Measurements from ENCODE around the gene PDE4D.

PDE4D gene

DNA sequence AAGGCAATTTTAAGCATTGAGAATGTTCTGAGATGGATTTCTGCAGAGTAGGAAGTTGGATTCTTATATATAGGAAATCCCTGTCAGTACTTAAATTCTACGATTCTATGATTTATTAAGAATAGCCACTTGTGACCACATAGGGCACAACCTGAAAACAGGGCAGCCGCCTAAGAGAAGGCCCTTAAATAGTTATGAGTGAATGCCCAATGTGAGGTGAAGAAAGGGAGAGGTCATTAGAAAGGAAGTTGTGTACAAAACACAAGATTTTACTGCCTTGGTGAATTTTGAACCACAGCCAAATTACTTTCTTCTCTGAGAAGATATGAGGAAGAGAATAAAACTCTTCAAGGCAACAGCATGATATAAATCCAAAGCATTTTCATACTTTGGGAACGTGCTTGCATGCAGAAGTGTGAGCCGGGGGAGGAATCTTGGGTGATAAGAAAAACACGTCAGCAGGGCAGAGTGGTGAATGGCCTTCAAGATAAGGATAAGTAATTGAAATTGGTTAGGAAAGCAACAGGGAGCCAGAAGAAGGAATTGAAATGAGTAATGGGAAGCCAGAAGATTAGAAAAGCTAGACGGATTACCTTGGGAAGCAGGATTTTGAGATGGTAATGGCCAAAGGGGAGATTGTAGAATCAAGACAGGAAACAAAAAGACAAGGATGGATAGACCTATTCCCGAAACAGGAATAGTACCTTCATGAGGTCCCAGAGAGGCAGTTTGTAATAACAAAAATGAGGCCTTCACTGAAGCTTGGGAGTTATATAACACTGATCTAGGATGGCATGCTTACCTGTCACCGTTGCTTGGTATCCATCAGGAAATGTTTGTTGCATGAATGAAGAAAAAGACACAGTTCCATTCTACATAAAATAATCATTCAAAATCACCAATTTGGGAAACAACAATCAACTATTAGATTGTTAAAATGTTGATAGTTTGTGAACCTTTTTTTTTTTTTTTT lies 244.3 kb downstream of the PDE4D start:
- DNase-seq, result no peak

DNA sequence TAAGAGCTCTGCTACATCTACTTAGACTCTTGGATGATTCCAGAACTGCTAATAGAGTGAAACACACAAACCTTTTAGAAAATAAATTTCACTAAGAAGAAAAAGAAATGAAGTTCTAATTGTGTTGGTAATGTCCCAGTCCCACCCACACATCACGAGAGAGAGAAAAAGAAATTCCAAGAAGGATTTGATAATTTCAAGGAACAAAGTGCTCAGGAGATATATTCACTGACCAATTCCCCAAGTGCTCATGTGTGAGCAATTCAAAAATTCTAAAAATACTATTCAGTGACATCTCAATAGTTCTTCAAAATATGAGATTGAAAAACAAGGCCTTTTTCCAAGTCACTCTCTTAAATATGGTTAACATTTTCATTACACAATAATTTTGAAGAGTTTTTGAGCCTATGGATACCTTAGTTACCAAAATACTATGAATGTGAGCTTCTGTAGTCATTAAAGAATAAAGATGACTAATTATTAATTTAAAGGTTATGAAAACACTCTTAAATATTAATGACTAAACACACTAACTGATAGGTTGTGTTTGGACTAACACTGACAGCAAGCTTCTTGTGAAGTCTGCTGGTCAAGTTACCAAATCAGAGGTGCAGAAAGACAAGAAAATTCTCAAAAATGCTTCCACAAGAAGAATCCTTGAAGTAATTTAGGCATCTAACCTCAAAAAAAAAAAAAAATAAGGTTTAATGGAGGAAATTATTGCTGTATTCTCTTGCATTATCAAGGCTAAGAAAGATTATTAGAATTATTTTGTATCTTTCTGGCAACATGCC lies 245.3 kb downstream of the PDE4D start:
- DNase-seq, result no peak

DNA sequence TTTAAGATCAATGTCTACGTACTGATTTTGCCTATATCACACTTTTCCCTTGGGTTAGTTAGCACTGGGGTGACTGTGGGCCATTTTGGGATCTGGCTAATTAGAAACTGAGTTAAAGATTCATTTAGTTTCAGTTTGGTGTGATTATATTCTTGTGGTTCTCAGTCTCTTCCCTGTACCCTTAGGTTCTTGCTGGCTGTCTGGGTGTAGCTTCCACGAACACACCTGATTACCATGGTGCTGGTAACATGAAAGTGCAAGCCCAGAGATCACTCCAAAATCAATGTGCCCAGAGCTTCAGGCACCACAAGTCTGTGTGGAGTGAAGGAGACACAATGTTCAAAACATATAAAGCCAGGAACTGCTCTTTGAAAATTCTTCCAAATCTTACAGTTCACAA lies 248.1 kb downstream of the PDE4D start:
- no peak for DNase-seq

DNA sequence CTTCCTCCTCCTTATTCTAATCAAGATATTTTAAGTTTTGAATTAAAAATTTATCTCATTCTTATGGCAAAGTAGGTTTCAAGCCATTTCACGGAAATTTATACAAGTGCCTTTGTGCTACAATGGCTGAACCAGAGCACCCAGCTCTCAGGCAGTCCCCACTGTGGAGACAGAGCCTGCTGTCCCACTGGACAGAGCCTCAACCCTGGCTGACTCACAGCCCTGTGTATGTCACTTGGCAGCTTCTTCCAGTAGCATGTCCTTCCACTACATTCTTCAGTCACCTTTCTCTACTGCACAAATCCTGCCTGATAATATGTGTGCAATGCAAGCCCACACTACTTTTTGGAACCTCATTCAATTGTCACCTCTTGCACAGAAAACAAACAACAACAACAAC lies 253.1 kb downstream of the PDE4D start:
- DNase-seq, result no peak

DNA sequence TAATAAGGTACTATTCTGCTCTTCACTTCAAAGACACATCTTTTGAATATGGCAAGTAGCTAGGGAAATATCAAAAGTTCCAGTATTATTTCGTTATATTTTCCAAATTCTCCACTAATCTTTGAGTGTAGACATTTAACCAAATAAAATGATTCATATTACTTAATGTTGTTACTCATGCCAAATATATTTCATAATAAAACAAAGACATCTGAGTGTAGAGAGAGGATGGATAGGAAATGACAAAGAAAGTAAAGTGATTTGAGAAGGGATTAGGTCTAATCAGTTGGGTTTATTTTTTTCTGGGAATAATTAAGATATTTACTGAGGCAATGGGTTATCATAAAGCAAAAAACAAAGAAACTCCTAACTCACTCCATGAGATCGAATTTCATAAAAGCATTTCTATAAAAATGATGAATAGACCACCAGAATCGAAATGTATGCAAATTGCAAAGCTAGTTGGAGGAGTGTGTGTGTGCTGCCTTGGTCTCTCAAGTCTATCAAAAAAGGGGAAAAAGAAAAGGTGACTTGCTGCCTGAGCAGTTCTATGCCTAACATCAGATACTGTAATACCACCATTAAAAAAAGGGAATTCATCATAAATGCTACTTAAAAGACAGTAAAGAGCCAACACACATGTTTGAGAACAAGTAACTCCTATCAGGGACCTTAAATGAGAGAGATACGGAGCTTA lies 255.5 kb downstream of the PDE4D start:
- no peak for DNase-seq

DNA sequence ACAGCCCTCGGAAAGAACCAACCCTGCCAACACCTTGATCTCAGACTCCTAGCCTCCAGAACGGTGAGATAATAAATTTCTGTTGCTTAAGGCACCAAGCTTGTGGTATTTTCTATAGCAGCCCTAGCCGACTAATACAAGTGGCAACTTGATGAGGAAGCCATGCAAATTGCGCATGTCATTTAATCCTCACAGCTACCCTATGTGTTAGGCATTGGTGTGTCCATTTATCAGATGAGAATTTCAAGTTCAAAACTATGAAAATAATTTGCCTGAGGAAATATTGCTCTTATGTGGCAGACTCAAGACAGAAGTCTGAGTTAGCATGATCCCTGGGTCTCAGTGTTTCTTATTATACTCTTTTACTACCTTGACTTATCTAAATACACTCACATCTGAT lies 264.0 kb downstream of the PDE4D start:
- DNase-seq, result no peak

DNA sequence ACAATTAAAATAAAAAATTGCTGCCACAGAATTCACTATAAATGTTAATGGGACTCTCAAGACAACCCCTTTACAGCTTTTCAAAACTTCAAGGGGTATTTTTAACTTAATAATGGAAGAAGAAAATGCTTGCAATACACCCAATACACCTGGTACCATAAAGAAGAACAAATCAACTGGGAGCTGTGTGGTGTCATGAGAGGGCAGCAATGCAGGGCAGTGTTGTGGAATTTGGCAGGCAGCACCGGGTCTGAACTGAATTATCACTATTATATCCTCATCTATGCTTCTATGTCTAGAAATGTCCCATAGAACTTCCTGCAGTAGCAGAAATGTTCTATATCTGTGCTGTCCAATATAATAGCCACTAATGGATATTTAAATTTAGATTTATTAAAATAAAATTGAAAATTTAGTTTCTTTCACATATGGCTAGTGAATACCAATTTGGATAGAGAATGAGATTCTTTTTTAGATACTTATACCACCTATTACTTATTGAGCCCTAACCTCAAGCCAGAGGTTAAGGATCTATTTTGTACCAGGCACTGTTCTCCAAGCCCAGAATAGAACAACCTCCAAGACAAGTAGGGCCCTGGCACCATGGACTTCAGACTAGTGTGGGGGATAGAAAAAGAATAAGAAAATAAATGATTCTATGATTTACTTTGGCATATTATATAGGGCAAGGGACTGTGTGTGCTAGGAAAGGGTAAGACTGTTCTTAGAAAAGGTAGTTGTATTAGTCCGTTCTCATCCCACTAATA lies 265.3 kb downstream of the PDE4D start:
- DNase-seq, result no peak

DNA sequence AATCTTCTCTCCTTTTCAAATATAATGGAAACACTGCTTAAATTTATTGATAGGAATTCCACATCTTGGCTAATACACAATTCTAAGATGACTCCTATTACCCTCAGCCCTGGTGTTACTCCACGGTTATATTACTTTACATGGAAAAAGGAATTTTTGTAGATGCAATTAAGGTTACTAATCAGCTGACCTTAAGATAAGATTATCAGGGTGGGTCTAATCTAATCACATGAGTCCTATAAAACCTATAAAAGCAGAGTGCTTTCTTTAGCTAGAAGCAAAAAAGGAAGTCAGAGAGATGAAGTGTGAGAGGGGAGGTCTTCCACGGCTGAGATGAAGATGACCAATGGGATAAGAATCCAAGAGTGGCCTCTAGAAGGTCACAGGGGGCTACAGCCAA lies 268.6 kb downstream of the PDE4D start:
- no peak for DNase-seq

DNA sequence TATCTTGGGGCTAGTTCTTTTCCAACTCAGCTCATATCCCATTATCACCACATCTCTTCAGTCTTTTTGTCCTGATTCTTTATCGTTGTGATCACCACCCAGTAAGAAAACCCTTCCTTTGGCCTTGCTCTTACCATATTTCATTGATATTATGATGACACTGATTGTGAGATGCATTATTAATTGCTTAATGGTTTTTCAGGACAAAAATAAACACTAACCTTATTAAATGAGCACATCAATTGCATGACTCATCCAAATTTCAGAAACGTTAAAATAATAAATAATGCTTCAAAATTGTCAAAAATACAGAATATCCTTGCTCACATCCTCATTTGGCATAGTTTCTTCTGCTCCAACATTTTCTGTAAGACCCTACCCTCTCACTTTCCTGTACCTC lies 270.7 kb downstream of the PDE4D start:
- no peak for DNase-seq

DNA sequence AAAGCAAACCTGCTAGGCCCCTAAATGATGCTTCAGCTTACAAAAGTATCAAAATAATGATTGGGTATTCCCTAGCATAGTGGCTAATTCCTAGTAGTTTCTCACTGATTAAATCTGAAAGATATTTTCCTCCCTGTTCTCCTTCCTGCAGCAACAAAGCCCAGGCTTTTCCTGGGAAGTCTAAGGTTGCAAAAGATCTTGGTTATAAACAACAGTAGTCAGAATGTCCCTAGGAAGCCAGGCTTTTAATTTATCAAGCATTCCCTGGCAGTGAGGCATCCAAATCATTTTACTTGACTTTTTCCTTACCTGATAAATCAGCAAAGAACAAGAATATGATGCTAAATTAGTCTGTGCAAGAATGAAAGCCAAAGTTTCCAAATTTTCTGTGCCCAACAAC lies 272.0 kb downstream of the PDE4D start:
- DNase-seq, result no peak

DNA sequence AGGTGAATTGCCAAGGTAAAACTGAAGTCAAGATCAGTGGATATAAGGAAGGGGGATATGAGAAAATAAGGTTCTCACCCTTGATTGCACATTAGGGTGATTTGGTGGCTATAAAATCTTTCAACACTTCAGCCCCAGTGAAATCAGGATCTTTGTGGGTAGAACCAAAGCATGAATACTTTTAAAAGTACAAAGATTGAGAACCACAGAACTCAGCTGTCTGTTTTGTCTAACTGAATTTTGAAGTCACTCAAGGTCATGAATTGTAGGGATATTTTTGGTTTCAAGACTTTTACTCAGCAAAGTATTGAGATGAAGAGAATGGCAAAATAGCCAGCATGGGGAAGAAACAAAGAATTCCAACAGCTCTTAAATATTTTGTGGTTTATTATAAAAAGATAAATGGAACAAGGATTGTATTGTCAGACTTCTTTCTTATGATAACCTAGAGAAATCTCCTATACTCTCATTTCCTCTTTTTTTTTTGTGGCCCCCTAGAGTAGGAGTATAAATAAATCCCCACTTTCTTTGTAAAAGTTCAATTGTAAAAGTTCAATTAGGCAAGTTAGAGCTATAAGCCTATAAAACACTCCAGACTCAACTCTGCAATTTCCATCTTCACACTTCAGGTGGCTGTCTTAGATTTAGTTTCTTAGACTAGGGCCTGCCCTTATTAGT lies 272.9 kb downstream of the PDE4D start:
- DNase-seq, result no peak

DNA sequence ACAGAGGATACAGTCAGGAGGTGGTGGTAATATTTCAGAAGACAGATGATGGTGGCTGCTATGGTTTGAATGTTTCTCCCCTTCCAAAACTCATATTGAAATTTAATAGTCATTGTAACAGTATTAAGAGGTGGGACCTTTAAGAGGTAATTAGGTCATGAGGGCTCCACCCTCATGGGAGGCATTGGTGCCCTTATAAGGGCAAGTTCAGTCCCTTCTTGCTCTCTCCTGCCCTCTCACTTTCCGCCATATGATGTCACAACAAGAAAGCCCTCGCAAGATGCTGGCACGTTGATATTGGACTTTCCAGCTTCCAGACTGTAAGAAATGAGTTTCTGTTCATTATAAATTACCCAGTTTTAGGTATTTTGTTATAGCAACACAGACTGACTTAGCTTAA lies 274.9 kb downstream of the PDE4D start:
- no peak for DNase-seq

DNA sequence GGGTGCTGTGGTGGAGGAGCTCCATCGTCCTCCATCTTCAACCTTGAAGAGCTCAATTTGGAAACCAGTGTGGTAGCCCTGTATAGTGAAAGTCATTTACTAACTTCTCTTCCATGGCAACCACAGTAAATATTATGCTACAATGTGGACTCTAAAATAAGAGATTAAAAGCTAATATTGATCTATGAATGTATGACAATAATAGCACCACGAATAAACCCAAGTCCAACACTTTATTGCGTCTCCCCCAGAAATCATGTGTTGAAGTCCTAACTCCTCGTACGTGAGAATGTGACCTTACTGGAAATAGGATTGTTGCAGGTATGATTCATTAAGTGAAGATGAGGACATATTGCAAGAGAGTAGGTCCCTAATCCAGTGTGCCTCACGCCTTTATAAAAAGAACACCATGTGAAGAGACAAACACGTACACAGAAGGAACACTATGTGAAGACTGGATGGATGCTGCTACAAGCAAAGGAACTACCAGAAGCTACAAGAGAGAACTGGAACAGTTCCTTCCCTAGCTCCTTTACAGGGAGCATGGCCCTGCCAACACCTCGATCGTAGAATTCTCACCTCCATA lies 276.2 kb downstream of the PDE4D start:
- DNase-seq, result no peak

DNA sequence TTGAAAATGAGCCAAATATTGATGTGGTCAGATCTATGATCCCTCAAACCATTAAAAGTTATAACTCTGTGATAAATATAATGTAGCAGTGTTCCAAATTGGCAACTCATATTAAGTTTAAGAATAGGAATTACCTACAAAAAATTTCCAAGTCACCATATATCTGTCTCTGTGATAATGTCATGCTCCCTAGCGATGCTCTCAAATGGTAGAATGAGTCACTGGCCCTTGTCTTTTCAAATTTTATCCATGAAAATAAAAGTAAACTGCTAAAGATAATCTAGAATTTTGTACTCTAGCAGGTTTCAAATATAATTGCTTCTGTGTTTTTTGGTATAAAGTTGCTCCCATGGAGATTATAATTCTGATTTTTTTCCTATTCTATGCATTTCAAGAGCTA lies 277.1 kb downstream of the PDE4D start:
- no peak for DNase-seq

DNA sequence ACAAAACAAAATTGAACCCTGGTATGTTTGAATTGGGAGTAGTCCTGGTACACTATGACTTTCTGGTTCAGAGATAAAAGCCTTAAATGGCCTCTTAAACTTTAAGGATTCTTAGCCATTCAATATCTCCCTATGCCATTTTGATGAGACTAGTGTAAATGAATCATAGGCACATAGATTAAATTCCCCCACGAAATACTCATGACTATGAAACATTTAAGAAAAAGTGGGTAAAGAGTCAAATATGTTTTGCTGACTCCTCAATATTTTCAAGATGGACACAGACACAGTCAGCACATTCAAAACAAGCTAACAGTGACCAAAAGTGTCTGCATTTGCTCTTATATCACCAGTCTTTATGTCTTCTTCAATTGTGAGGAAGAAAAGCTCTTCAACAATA lies 278.3 kb downstream of the PDE4D start:
- no peak for DNase-seq

DNA sequence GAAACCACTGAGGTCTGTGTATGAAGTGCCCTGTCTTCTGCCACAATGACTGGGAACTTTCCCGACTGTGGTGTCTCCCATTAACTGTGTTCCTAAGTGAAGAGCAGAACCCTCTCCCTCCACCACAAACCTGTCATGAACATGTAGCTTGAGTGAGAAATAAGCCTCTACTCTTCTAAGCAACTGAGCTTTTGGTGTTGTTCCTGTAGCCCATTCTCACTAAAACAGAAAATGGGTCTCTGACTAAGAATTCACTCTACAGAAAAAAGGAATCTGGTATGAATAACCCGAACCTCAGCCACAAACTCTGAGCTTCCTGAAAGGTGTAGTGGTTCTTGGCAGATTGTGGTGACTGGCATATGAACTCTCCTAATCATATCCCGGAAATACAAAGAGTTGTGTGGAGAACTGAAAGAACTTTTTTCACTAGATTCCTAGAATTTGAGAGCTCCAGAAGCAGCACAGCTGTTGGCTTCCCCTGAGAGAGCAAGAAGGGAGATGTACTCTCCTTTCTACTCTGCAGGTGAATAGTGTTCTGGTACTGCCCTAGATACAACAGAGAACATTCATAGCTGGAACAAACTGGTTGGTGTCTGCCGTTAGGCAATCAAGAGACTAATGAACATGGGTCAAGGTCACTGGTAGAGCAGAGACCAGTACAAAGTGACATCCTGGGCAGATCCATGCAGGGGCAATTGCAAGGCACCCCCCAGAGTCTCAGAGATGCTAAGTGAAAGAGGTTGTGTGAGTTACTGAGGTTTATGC lies 283.8 kb downstream of the PDE4D start:
- no peak for DNase-seq

DNA sequence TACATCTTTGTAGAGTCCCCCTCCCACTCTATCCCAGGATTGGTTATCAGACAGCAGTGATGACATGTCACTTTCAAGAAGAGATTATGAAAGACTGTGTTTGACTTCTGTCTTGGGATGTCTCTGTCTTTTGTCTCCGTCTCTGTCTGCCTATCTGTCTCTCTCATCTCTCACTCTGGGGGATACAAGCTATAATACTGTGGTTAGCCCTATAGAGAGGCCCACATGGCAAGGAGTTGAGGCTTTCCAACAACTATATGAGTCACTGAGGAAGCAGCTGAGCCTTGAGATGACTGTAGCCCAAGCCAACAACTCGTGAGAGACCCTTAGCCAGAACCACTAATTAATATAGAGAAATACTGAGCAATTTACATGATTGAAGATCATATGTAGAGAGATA lies 284.8 kb downstream of the PDE4D start:
- DNase-seq, result no peak

DNA sequence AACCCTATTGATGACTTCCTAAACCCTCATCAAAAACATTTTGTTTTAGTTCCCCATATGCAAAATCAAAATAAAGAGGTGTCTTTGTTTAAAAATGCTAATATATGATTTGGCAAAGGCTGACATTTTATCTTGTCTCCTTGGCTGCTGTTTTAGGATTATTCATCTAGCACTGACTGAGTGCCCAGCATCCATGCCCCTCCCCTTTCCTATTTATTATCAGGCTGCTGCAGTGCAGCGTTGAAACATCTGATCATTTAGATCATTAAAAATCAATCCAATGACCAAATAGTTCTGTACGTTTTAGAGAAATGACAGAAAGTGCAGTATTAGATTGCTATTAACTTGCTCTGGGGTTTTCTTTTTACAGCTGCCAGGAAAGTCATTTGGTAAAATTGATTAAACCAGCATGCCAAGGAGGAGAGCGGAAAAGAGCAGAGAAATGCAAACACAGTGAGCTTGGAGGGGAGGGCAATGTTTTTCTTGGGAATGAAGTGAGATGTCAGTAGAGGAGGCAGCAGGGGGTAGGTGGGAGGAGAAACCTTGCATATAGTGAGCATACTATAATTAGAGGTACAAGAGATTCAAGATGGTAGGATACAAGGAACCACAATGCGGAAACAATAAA lies 286.3 kb downstream of the PDE4D start:
- DNase-seq, result no peak

DNA sequence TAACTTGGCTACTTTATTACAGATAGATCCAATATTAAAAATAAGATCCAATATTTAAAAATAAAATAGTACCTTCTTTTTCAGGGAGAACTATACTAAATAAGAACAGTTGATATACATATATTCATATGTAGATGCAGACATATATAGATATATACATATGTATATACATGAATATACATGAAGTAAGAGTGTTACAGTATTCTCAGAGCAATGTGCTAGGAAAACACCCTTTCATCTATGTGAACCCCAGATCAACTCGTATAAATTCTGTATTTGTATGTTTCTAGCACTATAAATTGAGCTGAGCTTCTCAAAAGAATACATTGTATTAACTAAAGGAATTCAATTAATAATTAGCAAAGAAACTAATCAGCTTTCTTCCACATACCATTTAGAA lies 287.6 kb downstream of the PDE4D start:
- DNase-seq, result no peak

DNA sequence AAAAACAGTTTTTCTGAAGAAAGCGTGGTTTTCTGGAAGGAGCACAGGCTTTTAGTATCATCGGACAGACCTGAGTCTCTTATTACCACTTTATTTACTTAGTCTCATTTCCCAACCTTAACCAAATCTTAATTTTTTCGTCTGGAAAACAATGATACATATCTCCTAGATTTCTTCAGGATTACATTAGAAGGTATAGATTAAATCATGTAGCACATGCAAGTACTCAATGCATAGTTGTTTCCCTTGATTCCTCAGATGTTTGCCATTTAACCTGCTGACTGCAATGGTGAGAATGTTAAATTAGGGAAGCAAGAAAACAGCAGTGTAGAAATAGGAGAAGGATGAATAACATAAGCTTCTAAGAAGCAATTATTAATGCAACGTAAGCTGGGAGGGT lies 289.4 kb downstream of the PDE4D start:
- no peak for DNase-seq

All from CD4-positive, alpha-beta T cell treated with Interleukin-10 for 1 hour (primary cell).